DOHH2 (cell line): ENCODE results near the gene CRACR2A.

Experiments used
- CTCF ChIP-seq: fragments of 200-600 bp; sonication (generic); IDR thresholded peaks from one replicate; pipeline ENCODE4 v1.5.1; 2014; ENCODE audit warnings: antibody characterized with exemption, mild to moderate bottlenecking, low read depth, low read length; ENCODE audit not compliant: poor library complexity, severe bottlenecking
- EZH2phosphoT487 ChIP-seq: fragments of 200-600 bp; sonication (generic); IDR thresholded peaks from 2 replicates; pipeline ENCODE4 v1.6.1; 2017; ENCODE audit warnings: borderline replicate concordance, mild to moderate bottlenecking, antibody characterized with exemption, low read length, moderate library complexity, mixed read lengths

GRCh38 chr12:3795066-3795465, 42.2 kb upstream of the CRACR2A start:
- TF ChIP-seq EZH2phosphoT487 (no peak), CTCF (no peak)
